Progenitor cell of endocrine pancreas (in vitro differentiated cells): ENCODE results near the gene ITM2C. TPM values are rescaled to one million over a fixed set of nuclear protein-coding genes. Genes with fewer than 3 reads are reported as not detected.

Experiments used
- DNase-seq: peaks from one replicate; pipeline ENCODE4 v3.0.0; 2021; ENCODE audit warnings: low spot score; ENCODE audit not compliant: unreplicated experiment
- H3K27ac Mint-ChIP-seq: 2 replicates; pipeline ENCODE4 v1.8.0; 2021; ENCODE audit warnings: mild to moderate bottlenecking, moderate library complexity, mixed read lengths
- H3K27me3 Mint-ChIP-seq: 2 replicates; pipeline ENCODE4 v1.8.0; 2021; ENCODE audit warnings: mixed read lengths
- H3K36me3 Mint-ChIP-seq: 2 replicates; pipeline ENCODE4 v1.8.0; 2022; ENCODE audit warnings: mixed read lengths; ENCODE audit not compliant: insufficient read depth
- H3K4me1 Mint-ChIP-seq: 2 replicates; pipeline ENCODE4 v1.8.0; 2021; ENCODE audit warnings: low read depth, mixed read lengths
- H3K4me3 Mint-ChIP-seq: 2 replicates; pipeline ENCODE4 v1.8.0; 2021; ENCODE audit warnings: low read depth, mild to moderate bottlenecking, moderate library complexity, mixed read lengths
- H3K9me3 Mint-ChIP-seq: 2 replicates; pipeline ENCODE4 v1.8.0; 2021; ENCODE audit warnings: low read depth, mixed read lengths
- CTCF ChIP-seq: fragments of 200-600 bp; sonication (generic); IDR thresholded peaks from one replicate; pipeline ENCODE4 v1.5.0; 2021; ENCODE audit warnings: antibody characterized with exemption, mild to moderate bottlenecking; ENCODE audit not compliant: unreplicated experiment
- total RNA-seq: library from RNA; stranded (reverse); gene quantifications from 2 replicates; pipeline ENCODE4 v1.2.1, GENCODE V29; 2021

The ITM2C gene
- total RNA-seq, 1 donor from 2014 or later: 169 TPM

GRCh38 chr2:230863442-230864121 is 1.2 kb upstream of the ITM2C start:
- no peaks in the 10 kb centered on the region for H3K9me3 Mint-ChIP-seq
- H3K4me1 Mint-ChIP-seq: peaks cover 16% of the 10 kb centered on the region
- no peaks in the 10 kb centered on the region for H3K36me3 Mint-ChIP-seq
- no peak for DNase-seq
- peaks cover 21% of the 10 kb centered on the region for H3K27me3 Mint-ChIP-seq
- no peak for TF ChIP-seq CTCF
- peak overlapping the region; percentile 62 for H3K27ac Mint-ChIP-seq
- H3K4me3 Mint-ChIP-seq: peak overlapping the region; percentile 95

- Mint-ChIP-seq H3K9me3 (no peaks in the 10 kb centered on the region), H3K27me3 (peaks cover 21% of the 10 kb centered on the region), H3K36me3 (no peaks in the 10 kb centered on the region), H3K4me3 (peak overlapping the region; percentile 95), H3K27ac (peak overlapping the region; percentile 88), H3K4me1 (peaks cover 22% of the 10 kb centered on the region)
- DNase-seq: no peak
- TF ChIP-seq CTCF: no peak
Observed at GRCh38 chr2:230864122-230864604, 579 bp upstream of the ITM2C start.

GRCh38 chr2:230865307-230865765 is 594 bp downstream of the ITM2C start:
- H3K9me3 Mint-ChIP-seq: no peaks in the 10 kb centered on the region
- no peak for TF ChIP-seq CTCF
- H3K4me1 Mint-ChIP-seq: peaks cover 30% of the 10 kb centered on the region
- H3K27me3 Mint-ChIP-seq: peaks cover 21% of the 10 kb centered on the region
- H3K36me3 Mint-ChIP-seq: no peaks in the 10 kb centered on the region
- peak overlapping the region; percentile 95 for H3K4me3 Mint-ChIP-seq
- peak overlapping the region; percentile 89 for H3K27ac Mint-ChIP-seq
- DNase-seq: no peak

- Mint-ChIP-seq H3K4me1 (peaks cover 38% of the 10 kb centered on the region), H3K36me3 (no peaks in the 10 kb centered on the region), H3K9me3 (no peaks in the 10 kb centered on the region), H3K27ac (peak overlapping the region; percentile 89), H3K27me3 (peaks cover 20% of the 10 kb centered on the region), H3K4me3 (peak overlapping the region; percentile 95)
- no peak for DNase-seq
- TF ChIP-seq CTCF: peak; percentile 24
Observed at GRCh38 chr2:230865766-230866755, 1.3 kb downstream of the ITM2C start.

GRCh38 chr2:230866756-230867523 is 2.2 kb downstream of the ITM2C start:
- peaks cover 41% of the 10 kb centered on the region for H3K4me1 Mint-ChIP-seq
- no peaks in the 10 kb centered on the region for H3K36me3 Mint-ChIP-seq
- peak overlapping the region; percentile 95 for H3K4me3 Mint-ChIP-seq
- peaks cover 13% of the 10 kb centered on the region for H3K27me3 Mint-ChIP-seq
- H3K9me3 Mint-ChIP-seq: no peaks in the 10 kb centered on the region
- peak overlapping the region; percentile 49 for H3K27ac Mint-ChIP-seq
- no peak for TF ChIP-seq CTCF
- DNase-seq: no peak
